GM18508 (cell line): ENCODE measurements around the gene OPRM1.
"Not testable (repeated sequence)": the region's sequence is repeated elsewhere in the genome, so short reads cannot be mapped to it uniquely, and the experiment has no call there.

Experiments
- ATAC-seq: cut with Tn5 transposase; IDR thresholded peaks from one replicate; pipeline ENCODE4 v1.9.1; 2021; ENCODE audit warnings: moderate number of reproducible peaks; ENCODE audit not compliant: insufficient read depth, unreplicated experiment

The OPRM1 gene

GRCh38 chr6:154201688-154202087 is 162.6 kb downstream of the OPRM1 start:
- ATAC-seq: not testable (repeated sequence)

GRCh38 chr6:154202339-154202738 is 163.3 kb downstream of the OPRM1 start:
- ATAC-seq: no peak

- no peak for ATAC-seq
Measured at GRCh38 chr6:154202958-154203357, 163.9 kb downstream of the OPRM1 start.

GRCh38 chr6:154206141-154206540 is 167.1 kb downstream of the OPRM1 start:
- ATAC-seq: no peak

GRCh38 chr6:154206996-154207395 is 168.0 kb downstream of the OPRM1 start:
- no peak for ATAC-seq

- no peak for ATAC-seq
Measured at GRCh38 chr6:154209555-154209954, 170.5 kb downstream of the OPRM1 start.

GRCh38 chr6:154210678-154211077 is 171.6 kb downstream of the OPRM1 start:
- ATAC-seq: no peak

GRCh38 chr6:154213782-154214181 is 174.7 kb downstream of the OPRM1 start:
- ATAC-seq: no peak

GRCh38 chr6:154218301-154218700 is 179.3 kb downstream of the OPRM1 start:
- no peak for ATAC-seq

GRCh38 chr6:154218787-154219186 is 179.7 kb downstream of the OPRM1 start:
- no peak for ATAC-seq

GRCh38 chr6:154219250-154219649 is 180.2 kb downstream of the OPRM1 start:
- ATAC-seq: no peak

- ATAC-seq: no peak
Measured at GRCh38 chr6:154222716-154223115, 183.7 kb downstream of the OPRM1 start.

- ATAC-seq: no peak
Measured at GRCh38 chr6:154223296-154223695, 184.3 kb downstream of the OPRM1 start.

- ATAC-seq: no peak
Measured at GRCh38 chr6:154226461-154226860, 187.4 kb downstream of the OPRM1 start.

GRCh38 chr6:154227862-154228520 is 189.0 kb downstream of the OPRM1 start:
- ATAC-seq: no peak

- ATAC-seq: no peak
Measured at GRCh38 chr6:154228521-154228905, 189.5 kb downstream of the OPRM1 start.

GRCh38 chr6:154229786-154230185 is 190.7 kb downstream of the OPRM1 start:
- ATAC-seq: peak; percentile 58

- no peak for ATAC-seq
Measured at GRCh38 chr6:154230393-154230792, 191.4 kb downstream of the OPRM1 start.

GRCh38 chr6:154230910-154231595 is 192.0 kb downstream of the OPRM1 start:
- no peak for ATAC-seq

GRCh38 chr6:154232013-154232910 is 193.2 kb downstream of the OPRM1 start:
- no peak for ATAC-seq

GRCh38 chr6:154233383-154233782 is 194.3 kb downstream of the OPRM1 start:
- ATAC-seq: no peak
